ENCODE data around the gene PLTP. TPM values are rescaled to one million over a fixed set of nuclear protein-coding genes. Genes with fewer than 3 reads are reported as not detected.
A peak's percentile ranks its signal among the peaks of the same experiment; 100 is the strongest.

The PLTP gene
- polyA plus RNA-seq, 3 donors, result 1.6 to 3.0 (median 2.9) TPM

- H3K4me3 Mint-ChIP-seq, result no peak overlapping the region
Measured at GRCh38 chr20:45959956-45960630, 48.1 kb upstream of the PLTP start.

GRCh38 chr20:45959126-45959525 is 47.2 kb upstream of the PLTP start:
- Mint-ChIP-seq H3K9me3 (peaks cover 0 to 3% (median 0%) of the 10 kb centered on the region in 7 donors), H3K36me3 (peaks cover 76 to 92% of the 10 kb centered on the region in 2 donors), H3K27me3 (ENCODE audit: low read depth in 3 of 3) (peaks cover 0 to 2% (median 0%) of the 10 kb centered on the region in 3 donors), H3K4me3 (no peak overlapping the region), H3K27ac (no peak overlapping the region), H3K4me1 (no peaks in the 10 kb centered on the region)
- Histone ChIP-seq H3K9ac (ENCODE audit: insufficient read depth, low read length, poor library complexity, severe bottlenecking) (no peak overlapping the region), H2AFZ (ENCODE audit: insufficient read depth, low read depth, low read length, poor library complexity, severe bottlenecking) (no peak overlapping the region), H3K36me3 (replicated peaks in 1 of 2; ENCODE audit: control insufficient read depth in 1 of 2, insufficient read depth in 2 of 2, low read length in 2 of 2) (peaks cover 73 to 90% of the 10 kb centered on the region in 2 donors), H4K20me1 (ENCODE audit: insufficient read depth, low read length) (peaks cover 18% of the 10 kb centered on the region), H3K4me2 (replicated peaks; ENCODE audit: extremely low read depth, low read length, poor library complexity, severe bottlenecking) (no peak overlapping the region), H3K79me2 (ENCODE audit: insufficient read depth, low read length) (no peaks in the 10 kb centered on the region), H3K9me3 (replicated peaks in 1 of 2; ENCODE audit: control insufficient read depth in 1 of 2, insufficient read depth in 1 of 2, low read length in 2 of 2) (no peaks in the 10 kb centered on the region), H3K27ac (ENCODE audit: low read depth in 1 of 2, low read length in 2 of 2) (no peak overlapping the region), H3K27me3 (ENCODE audit: control insufficient read depth in 2 of 2, insufficient read depth in 2 of 2, low read length in 2 of 2) (no peaks in the 10 kb centered on the region), H3K4me3 (replicated peaks in 1 of 3; ENCODE audit: low read depth in 2 of 3, low read length in 3 of 3) (no peak overlapping the region), H3K4me1 (ENCODE audit: control insufficient read depth in 1 of 2, insufficient read depth in 2 of 2, low read length in 2 of 2) (no peaks in the 10 kb centered on the region)
- WGBS (ENCODE audit: insufficient coverage), result 86% methylated on average over 9 of the region's 16 CpGs
- TF ChIP-seq CTCF (IDR thresholded peaks at IDR 0.05), result no peak
- no peak for DNase-seq
- intact Hi-C loops (cut with micrococcal nuclease), result no loop called here

More at GRCh38 chr20:45959956-45960630, 48.1 kb upstream of the PLTP start:
- Histone ChIP-seq H3K4me3 (replicated peaks in 1 of 3; ENCODE audit: low read depth in 2 of 3, low read length in 3 of 3) (no peak overlapping the region), H3K4me2 (replicated peaks; ENCODE audit: extremely low read depth, low read length, poor library complexity, severe bottlenecking) (no peak overlapping the region), H4K20me1 (ENCODE audit: insufficient read depth, low read length) (peaks cover 18% of the 10 kb centered on the region), H3K4me1 (ENCODE audit: control insufficient read depth in 1 of 2, insufficient read depth in 2 of 2, low read length in 2 of 2) (no peaks in the 10 kb centered on the region), H3K27ac (ENCODE audit: low read depth in 1 of 2, low read length in 2 of 2) (no peak overlapping the region), H3K9me3 (replicated peaks in 1 of 2; ENCODE audit: control insufficient read depth in 1 of 2, insufficient read depth in 1 of 2, low read length in 2 of 2) (no peaks in the 10 kb centered on the region), H2AFZ (ENCODE audit: insufficient read depth, low read depth, low read length, poor library complexity, severe bottlenecking) (no peak overlapping the region), H3K36me3 (replicated peaks in 1 of 2; ENCODE audit: control insufficient read depth in 1 of 2, insufficient read depth in 2 of 2, low read length in 2 of 2) (peaks cover 81 to 97% of the 10 kb centered on the region in 2 donors), H3K9ac (ENCODE audit: insufficient read depth, low read length, poor library complexity, severe bottlenecking) (no peak overlapping the region), H3K27me3 (ENCODE audit: control insufficient read depth in 2 of 2, insufficient read depth in 2 of 2, low read length in 2 of 2) (no peaks in the 10 kb centered on the region), H3K79me2 (ENCODE audit: insufficient read depth, low read length) (no peaks in the 10 kb centered on the region)
- Mint-ChIP-seq H3K27me3 (ENCODE audit: low read depth in 3 of 3) (peaks cover 0 to 2% (median 0%) of the 10 kb centered on the region in 3 donors), H3K36me3 (peaks cover 84 to 98% of the 10 kb centered on the region in 2 donors), H3K4me1 (no peaks in the 10 kb centered on the region), H3K27ac (peak overlapping the region in 1 of 7 donors; percentile 82), H3K9me3 (peaks cover 0 to 3% (median 0%) of the 10 kb centered on the region in 7 donors)
- WGBS (ENCODE audit: insufficient coverage), result 100% methylated on average over 3 of the region's 14 CpGs
- peak in 1 of 3 donors; percentile 1 for DNase-seq
- intact Hi-C loops (cut with micrococcal nuclease), result loop anchor here in 1 of 2 donors (5.0 kb wide), 1 partner anchor 158 kb away; no protein-coding TSS in a partner anchor
- TF ChIP-seq CTCF (IDR thresholded peaks at IDR 0.05), result no peak

All from CD14-positive monocyte (primary cell).